Umbilical cord (tissue), 2 donors: Measurements from ENCODE around the gene CCDC102A. TPM values are rescaled to one million over a fixed set of nuclear protein-coding genes. Genes with fewer than 3 reads are reported as not detected.
"Not testable (repeated sequence)": the region's sequence is repeated elsewhere in the genome, so short reads cannot be mapped to it uniquely, and the experiment has no call there.

ENCODE experiments used
- DNase-seq: peaks from one replicate; pipeline ENCODE4 v3.0.0-alpha.2; 2015; ENCODE audit warnings: low spot score
- total RNA-seq: library from RNA; depleted of rRNA; stranded (reverse); fragments of >200 nt; gene quantifications from one replicate; pipeline ENCODE4 v1.2.3, GENCODE V29; 2014; ENCODE audit warnings: low replicate concordance; ENCODE audit not compliant: insufficient read depth

Gene CCDC102A
- 13.5 TPM for total RNA-seq

- peak; percentile 55 for DNase-seq
Observed at GRCh38 chr16:57536306-57537193, at the start of gene CCDC102A. Gene CCDC102A, minus strand, starts transcription at chr16:57536571. Its CDS starts 7,394 bp downstream, at chr16:57529177.

- no peak for DNase-seq
Observed at GRCh38 chr16:57585051-57585687, 48.8 kb upstream of the CCDC102A start.

GRCh38 chr16:57579361-57579665 lies 42.9 kb upstream of the CCDC102A start:
- peak; percentile 11 for DNase-seq

- peak; percentile 18 for DNase-seq
Observed at GRCh38 chr16:57578521-57579360, 42.4 kb upstream of the CCDC102A start.

GRCh38 chr16:57577691-57578224 lies 41.4 kb upstream of the CCDC102A start:
- peak; percentile 88 for DNase-seq

- DNase-seq: no peak
Observed at GRCh38 chr16:57577214-57577613, 40.8 kb upstream of the CCDC102A start.

- peak; percentile 79 for DNase-seq
Observed at GRCh38 chr16:57576429-57576870, 40.1 kb upstream of the CCDC102A start.

- DNase-seq: no peak
Observed at GRCh38 chr16:57575468-57576277, 39.3 kb upstream of the CCDC102A start.

GRCh38 chr16:57574646-57575467 lies 38.5 kb upstream of the CCDC102A start:
- no peak for DNase-seq

GRCh38 chr16:57574086-57574485 lies 37.7 kb upstream of the CCDC102A start:
- no peak for DNase-seq

GRCh38 chr16:57572978-57573728 lies 36.8 kb upstream of the CCDC102A start:
- no peak for DNase-seq

GRCh38 chr16:57571098-57571497 lies 34.7 kb upstream of the CCDC102A start:
- DNase-seq: no peak

GRCh38 chr16:57570301-57571070 lies 34.1 kb upstream of the CCDC102A start:
- DNase-seq: no peak

- no peak for DNase-seq
Observed at GRCh38 chr16:57569306-57569946, 33.1 kb upstream of the CCDC102A start.

GRCh38 chr16:57568772-57569171 lies 32.4 kb upstream of the CCDC102A start:
- DNase-seq: not testable (repeated sequence)

GRCh38 chr16:57568173-57568678 lies 31.9 kb upstream of the CCDC102A start:
- no peak for DNase-seq

GRCh38 chr16:57567691-57568090 lies 31.3 kb upstream of the CCDC102A start:
- no peak for DNase-seq

- no peak for DNase-seq
Observed at GRCh38 chr16:57566436-57566835, 30.1 kb upstream of the CCDC102A start.
